ENCODE measurements around the gene PLXDC1.
A peak's percentile ranks its signal among the peaks of the same experiment; 100 is the strongest.
"Not testable (repeated sequence)": the region's sequence is repeated elsewhere in the genome, so short reads cannot be mapped to it uniquely, and the experiment has no call there.

The PLXDC1 gene

GRCh38 chr17:39181303-39181702, 29.9 kb upstream of the PLXDC1 start:
- DNase-seq (ENCODE audit: low read depth, low spot score), result no peak

- no peak for DNase-seq (ENCODE audit: low read depth, low spot score)
Measured at GRCh38 chr17:39178536-39178935, 27.1 kb upstream of the PLXDC1 start.

- peak; percentile 95 for DNase-seq (ENCODE audit: low read depth, low spot score)
Measured at GRCh38 chr17:39177256-39177655, 25.8 kb upstream of the PLXDC1 start.

GRCh38 chr17:39175695-39176093, 24.3 kb upstream of the PLXDC1 start:
- no peak for DNase-seq (ENCODE audit: low read depth, low spot score)

GRCh38 chr17:39174920-39175694, 23.7 kb upstream of the PLXDC1 start:
- no peak for DNase-seq (ENCODE audit: low read depth, low spot score)

- DNase-seq (ENCODE audit: low read depth, low spot score), result no peak
Measured at GRCh38 chr17:39173526-39174274, 22.3 kb upstream of the PLXDC1 start.

- DNase-seq (ENCODE audit: low read depth, low spot score), result no peak
Measured at GRCh38 chr17:39173080-39173479, 21.6 kb upstream of the PLXDC1 start.

- DNase-seq (ENCODE audit: low read depth, low spot score), result no peak
Measured at GRCh38 chr17:39171933-39172332, 20.5 kb upstream of the PLXDC1 start.

GRCh38 chr17:39170558-39170957, 19.1 kb upstream of the PLXDC1 start:
- DNase-seq (ENCODE audit: low read depth, low spot score), result no peak

GRCh38 chr17:39170109-39170508, 18.7 kb upstream of the PLXDC1 start:
- DNase-seq (ENCODE audit: low read depth, low spot score), result no peak

GRCh38 chr17:39169518-39169917, 18.1 kb upstream of the PLXDC1 start:
- DNase-seq (ENCODE audit: low read depth, low spot score), result no peak

GRCh38 chr17:39169101-39169500, 17.7 kb upstream of the PLXDC1 start:
- DNase-seq (ENCODE audit: low read depth, low spot score), result no peak

- not testable (repeated sequence) for DNase-seq (ENCODE audit: low read depth, low spot score)
Measured at GRCh38 chr17:39168503-39168902, 17.1 kb upstream of the PLXDC1 start.

- no peak for DNase-seq (ENCODE audit: low read depth, low spot score)
Measured at GRCh38 chr17:39167476-39167875, 16.0 kb upstream of the PLXDC1 start.

GRCh38 chr17:39166437-39167335, 15.2 kb upstream of the PLXDC1 start:
- DNase-seq (ENCODE audit: low read depth, low spot score), result no peak

- no peak for DNase-seq (ENCODE audit: low read depth, low spot score)
Measured at GRCh38 chr17:39165841-39166349, 14.5 kb upstream of the PLXDC1 start, which contains the start of gene ARL5C. TSS of gene ARL5C (minus strand) at chr17:39166161. CDS start at chr17:39165760, 401 bp downstream.

GRCh38 chr17:39165178-39165840, 13.9 kb upstream of the PLXDC1 start:
- DNase-seq (ENCODE audit: low read depth, low spot score), result no peak

- DNase-seq (ENCODE audit: low read depth, low spot score), result peak; percentile 97
Measured at GRCh38 chr17:39164675-39165143, 13.3 kb upstream of the PLXDC1 start.

- no peak for DNase-seq (ENCODE audit: low read depth, low spot score)
Measured at GRCh38 chr17:39161962-39162361, 10.5 kb upstream of the PLXDC1 start.

- DNase-seq (ENCODE audit: low read depth, low spot score), result no peak
Measured at GRCh38 chr17:39158623-39159022, 7.2 kb upstream of the PLXDC1 start.

- DNase-seq (ENCODE audit: low read depth, low spot score), result no peak
Measured at GRCh38 chr17:39156491-39156890, 5.1 kb upstream of the PLXDC1 start.
